Neural cell (in vitro differentiated cells): Measurements from ENCODE around the gene NAP1L1. TPM values are rescaled to one million over a fixed set of nuclear protein-coding genes. Genes with fewer than 3 reads are reported as not detected.

ENCODE experiments used
- H2AFZ ChIP-seq: fragments of 200-600, 300-800 bp; sonication (generic), shearing (Covaris generic); 2 replicates; pipeline ENCODE4 v1.6.0; 2014; ENCODE audit warnings: low read depth, mild to moderate bottlenecking, antibody characterized with exemption, low read length, moderate library complexity
- H3F3A ChIP-seq: fragments of 200-600 bp; shearing (Covaris generic); 2 replicates; pipeline ENCODE4 v1.6.1; 2016; ENCODE audit warnings: mild to moderate bottlenecking, moderate library complexity, mixed read lengths, antibody characterized with exemption, low read length; ENCODE audit not compliant: insufficient read depth, poor library complexity, severe bottlenecking
- H3K27ac ChIP-seq: fragments of 200-600, 300-800 bp; sonication (generic), shearing (Covaris generic); 2 replicates; pipeline ENCODE4 v1.5.1; 2014; ENCODE audit warnings: mild to moderate bottlenecking, low read length, moderate library complexity
- H3K27me3 ChIP-seq: fragments of 300-800, 200-600 bp; sonication (generic), shearing (Covaris generic); 2 replicates; pipeline ENCODE4 v1.6.0; 2014; ENCODE audit warnings: mild to moderate bottlenecking, low read depth, low read length, moderate library complexity; ENCODE audit not compliant: insufficient read depth
- H3K36me3 ChIP-seq: fragments of 300-800, 200-600 bp; sonication (generic), shearing (Covaris generic); 2 replicates; pipeline ENCODE4 v1.5.1; 2014; ENCODE audit warnings: mild to moderate bottlenecking, antibody characterized with exemption, low read length, moderate library complexity; ENCODE audit not compliant: insufficient read depth
- H3K4me2 ChIP-seq: fragments of 300-800, 200-600 bp; sonication (generic), shearing (Covaris generic); 2 replicates; pipeline ENCODE4 v1.6.0; 2014; ENCODE audit warnings: mild to moderate bottlenecking, low read length
- H3K4me3 ChIP-seq: fragments of 300-800, 200-600 bp; sonication (generic), shearing (Covaris generic); 2 replicates; pipeline ENCODE4 v1.5.1; 2014; ENCODE audit warnings: mild to moderate bottlenecking, low read length, moderate library complexity
- H3K79me2 ChIP-seq: fragments of 200-600 bp; shearing (Covaris generic); replicated peaks from 2 replicates; pipeline ENCODE4 v1.6.0; 2014; ENCODE audit warnings: mild to moderate bottlenecking, low read length, moderate library complexity; ENCODE audit not compliant: insufficient read depth
- H3K9ac ChIP-seq: fragments of 300-800, 200-600 bp; sonication (generic), shearing (Covaris generic); 2 replicates; pipeline ENCODE4 v1.6.1; 2016; ENCODE audit warnings: mild to moderate bottlenecking, low read length, mixed read lengths
- H3K9me2 ChIP-seq: fragments of 200-600 bp; shearing (Covaris generic); 2 replicates; pipeline ENCODE4 v1.6.1; 2016; ENCODE audit warnings: mild to moderate bottlenecking, low read length, mixed read lengths; ENCODE audit not compliant: insufficient read depth
- H3K9me3 ChIP-seq: fragments of 200-600, 300-800 bp; sonication (generic), shearing (Covaris generic); 2 replicates; pipeline ENCODE4 v1.6.1; 2016; ENCODE audit warnings: mild to moderate bottlenecking, mixed run types, low read length, moderate library complexity, mixed read lengths
- H4K20me1 ChIP-seq: fragments of 200-600 bp; shearing (Covaris generic); 2 replicates; pipeline ENCODE4 v1.6.1; 2016; ENCODE audit warnings: mild to moderate bottlenecking, mixed run types; ENCODE audit not compliant: insufficient read depth
- EP300 ChIP-seq: fragments of 450-650 bp; conservative IDR thresholded peaks from 2 replicates; pipeline ENCODE4 v1.6.1; 2014; ENCODE audit warnings: antibody characterized with exemption, mild to moderate bottlenecking, moderate library complexity; ENCODE audit not compliant: poor library complexity, severe bottlenecking
- EZH2 ChIP-seq: fragments of 200-600, 300-800 bp; shearing (Covaris generic), sonication (generic); IDR thresholded peaks from 2 replicates; pipeline ENCODE4 v1.6.1; 2014; ENCODE audit warnings: antibody characterized with exemption, low read length, borderline replicate concordance, mild to moderate bottlenecking; ENCODE audit not compliant: insufficient read depth, poor library complexity, severe bottlenecking
- MXI1 ChIP-seq: fragments of 450-650 bp; conservative IDR thresholded peaks from 2 replicates; pipeline ENCODE4 v1.6.1; 2014; ENCODE audit warnings: antibody characterized with exemption, mild to moderate bottlenecking; ENCODE audit not compliant: poor library complexity, severe bottlenecking
- POLR2AphosphoS5 ChIP-seq: IDR thresholded peaks from 2 replicates; pipeline ENCODE4 v1.6.1; 2012
- RAD21 ChIP-seq: fragments of 450-650 bp; conservative IDR thresholded peaks from 2 replicates; pipeline ENCODE4 v1.6.1; 2014; ENCODE audit warnings: antibody characterized with exemption, mild to moderate bottlenecking, moderate library complexity
- REST ChIP-seq: IDR thresholded peaks from 2 replicates; pipeline ENCODE4 v1.6.1; 2012; ENCODE audit warnings: borderline replicate concordance
- SMC3 ChIP-seq: fragments of 450-650 bp; conservative IDR thresholded peaks from 2 replicates; pipeline ENCODE4 v1.6.1; 2014; ENCODE audit warnings: antibody characterized with exemption, mild to moderate bottlenecking, moderate library complexity; ENCODE audit not compliant: poor library complexity
- TAF1 ChIP-seq: IDR thresholded peaks from 2 replicates; pipeline ENCODE4 v1.6.1; 2012; ENCODE audit warnings: low read depth
- polyA plus RNA-seq: library from polyadenylated mRNA; depleted of rRNA; stranded (reverse); fragments of >200 nt; gene quantifications from 2 replicates; pipeline ENCODE4 v1.2.3, GENCODE V29; 2014
- TF ChIP-seq, protein P1 (sequence below): fragments of 450-650 bp; IDR thresholded peaks from 2 replicates; pipeline ENCODE4 v1.5.1; 2014; ENCODE audit warnings: antibody characterized with exemption, mild to moderate bottlenecking, moderate library complexity; ENCODE audit not compliant: poor library complexity, severe bottlenecking

The NAP1L1 gene
- polyA plus RNA-seq, 1 donor from 2014 or later = 359 TPM

DNA sequence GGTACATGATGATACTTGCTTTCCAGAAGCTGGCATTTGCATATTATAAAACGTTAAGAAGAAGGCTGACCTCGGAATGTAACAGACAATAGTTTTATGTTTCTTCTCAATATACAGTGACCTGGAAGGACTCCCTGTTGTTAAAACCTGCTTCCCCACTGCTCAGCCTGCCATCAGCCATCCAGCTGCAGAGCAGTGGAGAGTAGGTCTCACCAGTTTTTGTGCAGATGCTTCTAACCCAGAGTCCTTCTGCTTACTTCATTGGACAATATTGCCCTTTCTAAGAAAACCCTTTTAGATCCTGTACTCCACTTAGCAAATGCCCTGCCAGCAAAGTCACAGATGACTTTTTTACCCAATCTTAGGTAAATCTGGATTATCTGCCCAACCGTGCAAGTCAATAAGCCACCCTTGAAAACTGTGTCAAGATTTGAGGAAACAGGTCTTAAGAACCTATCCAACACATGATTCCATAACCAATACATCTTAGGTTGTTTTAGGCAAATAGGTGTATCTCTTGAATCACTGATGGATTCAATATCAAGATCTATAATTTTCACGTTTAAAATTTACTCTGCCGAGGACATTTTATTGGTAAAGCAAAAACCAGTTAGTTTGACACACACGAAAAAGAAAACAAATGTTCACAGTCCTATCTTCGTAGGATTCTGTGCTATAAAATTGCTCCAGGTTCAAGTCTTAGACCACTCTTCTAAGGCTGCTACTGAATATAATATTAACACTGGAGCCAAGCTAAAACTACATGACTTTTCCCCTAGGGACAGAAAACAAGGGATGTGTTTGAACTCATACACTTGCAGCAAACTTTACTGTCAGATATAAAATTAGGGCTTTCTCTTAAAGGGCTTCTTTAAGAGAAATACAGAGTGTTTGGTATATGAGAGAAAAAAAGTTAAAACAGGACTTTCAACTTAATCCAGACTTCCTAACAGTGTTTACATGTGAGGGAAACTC lies 58.6 kb downstream of the NAP1L1 start:
- no peaks in the 10 kb centered on the region for H4K20me1 ChIP-seq
- H3K27me3 ChIP-seq = peaks cover 12% of the 10 kb centered on the region
- TF ChIP-seq POLR2AphosphoS5 (no peak), RAD21 (no peak), TAF1 (no peak), EP300 (no peak), EZH2 (no peak), REST (no peak), SMC3 (no peak), MXI1 (no peak)
- TF ChIP-seq, protein P1, sequence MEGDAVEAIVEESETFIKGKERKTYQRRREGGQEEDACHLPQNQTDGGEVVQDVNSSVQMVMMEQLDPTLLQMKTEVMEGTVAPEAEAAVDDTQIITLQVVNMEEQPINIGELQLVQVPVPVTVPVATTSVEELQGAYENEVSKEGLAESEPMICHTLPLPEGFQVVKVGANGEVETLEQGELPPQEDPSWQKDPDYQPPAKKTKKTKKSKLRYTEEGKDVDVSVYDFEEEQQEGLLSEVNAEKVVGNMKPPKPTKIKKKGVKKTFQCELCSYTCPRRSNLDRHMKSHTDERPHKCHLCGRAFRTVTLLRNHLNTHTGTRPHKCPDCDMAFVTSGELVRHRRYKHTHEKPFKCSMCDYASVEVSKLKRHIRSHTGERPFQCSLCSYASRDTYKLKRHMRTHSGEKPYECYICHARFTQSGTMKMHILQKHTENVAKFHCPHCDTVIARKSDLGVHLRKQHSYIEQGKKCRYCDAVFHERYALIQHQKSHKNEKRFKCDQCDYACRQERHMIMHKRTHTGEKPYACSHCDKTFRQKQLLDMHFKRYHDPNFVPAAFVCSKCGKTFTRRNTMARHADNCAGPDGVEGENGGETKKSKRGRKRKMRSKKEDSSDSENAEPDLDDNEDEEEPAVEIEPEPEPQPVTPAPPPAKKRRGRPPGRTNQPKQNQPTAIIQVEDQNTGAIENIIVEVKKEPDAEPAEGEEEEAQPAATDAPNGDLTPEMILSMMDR = no peak
- H3K4me3 ChIP-seq = no peak overlapping the region
- H3K4me2 ChIP-seq = no peak overlapping the region
- H3K79me2 ChIP-seq = peaks cover 15% of the 10 kb centered on the region
- H3K36me3 ChIP-seq = no peaks in the 10 kb centered on the region
- no peaks in the 10 kb centered on the region for H3F3A ChIP-seq
- H3K27ac ChIP-seq = no peak overlapping the region
- H3K9me2 ChIP-seq = no peaks in the 10 kb centered on the region
- H3K9ac ChIP-seq = no peak overlapping the region
- no peaks in the 10 kb centered on the region for H3K9me3 ChIP-seq
- no peak overlapping the region for H2AFZ ChIP-seq

GRCh38 chr12:76024942-76025600 lies 59.4 kb downstream of the NAP1L1 start:
- H3K79me2 ChIP-seq = peaks cover 15% of the 10 kb centered on the region
- H4K20me1 ChIP-seq = no peaks in the 10 kb centered on the region
- H3K27ac ChIP-seq = no peak overlapping the region
- peaks cover 12% of the 10 kb centered on the region for H3K27me3 ChIP-seq
- no peak overlapping the region for H2AFZ ChIP-seq
- no peaks in the 10 kb centered on the region for H3K9me2 ChIP-seq
- no peak overlapping the region for H3K9ac ChIP-seq
- TF ChIP-seq SMC3 = no peak
- TF ChIP-seq EZH2 = no peak
- TF ChIP-seq EP300 = no peak
- TF ChIP-seq MXI1 = no peak
- TF ChIP-seq POLR2AphosphoS5 = no peak
- TF ChIP-seq, protein P1 = no peak
- no peak for TF ChIP-seq REST
- TF ChIP-seq TAF1 = no peak
- TF ChIP-seq RAD21 = no peak
- no peaks in the 10 kb centered on the region for H3K36me3 ChIP-seq
- H3K4me3 ChIP-seq = no peak overlapping the region
- no peaks in the 10 kb centered on the region for H3K9me3 ChIP-seq
- H3F3A ChIP-seq = no peaks in the 10 kb centered on the region
- H3K4me2 ChIP-seq = no peak overlapping the region
